ENCODE measurements around the gene TSEN15.

GRCh38 chr1:184069675-184070074 is 18.1 kb downstream of the TSEN15 start:
- TF ChIP-seq CTCF (IDR thresholded peaks at IDR 0.05) (no peak), POLR2A (IDR thresholded peaks at IDR 0.05) (no peak)
